ENCODE results near the gene IFNA16. TPM values are rescaled to one million over a fixed set of nuclear protein-coding genes. Genes with fewer than 3 reads are reported as not detected.
"Not testable (repeated sequence)": the region's sequence is repeated elsewhere in the genome, so short reads cannot be mapped to it uniquely, and the experiment has no call there.

The IFNA16 gene
- polyA plus RNA-seq, 4 donors, result not detected

GRCh38 chr9:21210311-21210710 lies 6.8 kb downstream of the IFNA16 start:
- 87 to 94% (median 93%) methylated on average over 7 of the region's 7 CpGs for WGBS, 3 donors
- Histone ChIP-seq H3K27ac (ENCODE audit: low read depth in 1 of 3, low read length in 2 of 3) (no peak overlapping the region), H3K4me1 (ENCODE audit: control insufficient read depth in 3 of 3, insufficient read depth in 2 of 3, low read depth in 1 of 3, low read length in 2 of 3) (no peaks in the 10 kb centered on the region), H3K27me3 (ENCODE audit: control insufficient read depth in 3 of 3, insufficient read depth in 3 of 3, low read length in 3 of 3) (no peaks in the 10 kb centered on the region), H3K4me3 (ENCODE audit: low read depth in 1 of 3, low read length in 3 of 3) (no peak overlapping the region), H3K9me3 (ENCODE audit: control insufficient read depth in 2 of 2, insufficient read depth in 1 of 2, low read depth in 1 of 2, low read length in 1 of 2) (no peaks in the 10 kb centered on the region), H3K36me3 (ENCODE audit: control insufficient read depth in 3 of 3, insufficient read depth in 2 of 3, low read depth in 1 of 3, low read length in 3 of 3) (no peaks in the 10 kb centered on the region)
- FAIRE-seq (no peak), DNase-seq (no peak)

GRCh38 chr9:21207043-21207442 lies 10.1 kb downstream of the IFNA16 start, which contains the start of gene IFNA10:
Gene IFNA10, minus strand, starts transcription at chr9:21207143. Its CDS starts 46 bp downstream, at chr9:21207097.
- not testable (repeated sequence) for H3K4me1 ChIP-seq (ENCODE audit: control insufficient read depth in 3 of 3, insufficient read depth in 2 of 3, low read depth in 1 of 3, low read length in 2 of 3); H3K27me3 ChIP-seq (ENCODE audit: control insufficient read depth in 3 of 3, insufficient read depth in 3 of 3, low read length in 3 of 3); H3K9me3 ChIP-seq (ENCODE audit: control insufficient read depth in 2 of 2, insufficient read depth in 1 of 2, low read depth in 1 of 2, low read length in 1 of 2); DNase-seq; H3K27ac ChIP-seq (ENCODE audit: low read depth in 1 of 3, low read length in 2 of 3); H3K4me3 ChIP-seq (ENCODE audit: low read depth in 1 of 3, low read length in 3 of 3); H3K36me3 ChIP-seq (ENCODE audit: control insufficient read depth in 3 of 3, insufficient read depth in 2 of 3, low read depth in 1 of 3, low read length in 3 of 3)
- 72 to 88% (median 75%) methylated on average over 3 of the region's 3 CpGs for WGBS, 3 donors
- FAIRE-seq, result peak; percentile 95

GRCh38 chr9:21205204-21205603 lies 11.9 kb downstream of the IFNA16 start:
- Histone ChIP-seq H3K27me3 (ENCODE audit: control insufficient read depth in 3 of 3, insufficient read depth in 3 of 3, low read length in 3 of 3) (no peaks in the 10 kb centered on the region), H3K36me3 (ENCODE audit: control insufficient read depth in 3 of 3, insufficient read depth in 2 of 3, low read depth in 1 of 3, low read length in 3 of 3) (no peaks in the 10 kb centered on the region), H3K4me1 (ENCODE audit: control insufficient read depth in 3 of 3, insufficient read depth in 2 of 3, low read depth in 1 of 3, low read length in 2 of 3) (no peaks in the 10 kb centered on the region), H3K27ac (ENCODE audit: low read depth in 1 of 3, low read length in 2 of 3) (no peak overlapping the region), H3K9me3 (ENCODE audit: control insufficient read depth in 2 of 2, insufficient read depth in 1 of 2, low read depth in 1 of 2, low read length in 1 of 2) (no peaks in the 10 kb centered on the region), H3K4me3 (ENCODE audit: low read depth in 1 of 3, low read length in 3 of 3) (no peak overlapping the region)
- DNase-seq, result no peak
- FAIRE-seq, result no peak

GRCh38 chr9:21202105-21202504 lies 15.0 kb downstream of the IFNA16 start, which contains the start of gene IFNA7:
Gene IFNA7, minus strand, starts transcription at chr9:21202205. Its CDS starts 40 bp downstream, at chr9:21202165.
- FAIRE-seq; H3K4me1 ChIP-seq (ENCODE audit: control insufficient read depth in 3 of 3, insufficient read depth in 2 of 3, low read depth in 1 of 3, low read length in 2 of 3); H3K27me3 ChIP-seq (ENCODE audit: control insufficient read depth in 3 of 3, insufficient read depth in 3 of 3, low read length in 3 of 3); H3K36me3 ChIP-seq (ENCODE audit: control insufficient read depth in 3 of 3, insufficient read depth in 2 of 3, low read depth in 1 of 3, low read length in 3 of 3); H3K27ac ChIP-seq (ENCODE audit: low read depth in 1 of 3, low read length in 2 of 3); DNase-seq; H3K9me3 ChIP-seq (ENCODE audit: control insufficient read depth in 2 of 2, insufficient read depth in 1 of 2, low read depth in 1 of 2, low read length in 1 of 2); H3K4me3 ChIP-seq (ENCODE audit: low read depth in 1 of 3, low read length in 3 of 3): not testable (repeated sequence)
- WGBS, 3 donors, result 49 to 67% (median 57%) methylated on average over 4 of the region's 4 CpGs

- peak in 1 of 2 donors; percentile 13 for DNase-seq
- H3K4me1 ChIP-seq (ENCODE audit: control insufficient read depth in 3 of 3, insufficient read depth in 2 of 3, low read depth in 1 of 3, low read length in 2 of 3), result not testable (repeated sequence)
Observed at GRCh38 chr9:21194867-21195776, 22.0 kb downstream of the IFNA16 start.

GRCh38 chr9:21187487-21187886 lies 29.6 kb downstream of the IFNA16 start, which contains the start of gene IFNA4:
Gene IFNA4, minus strand, starts transcription at chr9:21187587. Its CDS starts 56 bp downstream, at chr9:21187531.
- DNase-seq; H3K27me3 ChIP-seq (ENCODE audit: control insufficient read depth in 3 of 3, insufficient read depth in 3 of 3, low read length in 3 of 3); H3K4me1 ChIP-seq (ENCODE audit: control insufficient read depth in 3 of 3, insufficient read depth in 2 of 3, low read depth in 1 of 3, low read length in 2 of 3); H3K36me3 ChIP-seq (ENCODE audit: control insufficient read depth in 3 of 3, insufficient read depth in 2 of 3, low read depth in 1 of 3, low read length in 3 of 3); H3K4me3 ChIP-seq (ENCODE audit: low read depth in 1 of 3, low read length in 3 of 3); H3K27ac ChIP-seq (ENCODE audit: low read depth in 1 of 3, low read length in 2 of 3); H3K9me3 ChIP-seq (ENCODE audit: control insufficient read depth in 2 of 2, insufficient read depth in 1 of 2, low read depth in 1 of 2, low read length in 1 of 2); FAIRE-seq: not testable (repeated sequence)
- 77 to 88% (median 82%) methylated on average over 2 to 3 of the region's 3 CpGs for WGBS, 3 donors

More at GRCh38 chr9:21194867-21195776, 22.0 kb downstream of the IFNA16 start:
- 34 to 46% (median 41%) methylated on average over 6 of the region's 6 CpGs for WGBS, 3 donors
- not testable (repeated sequence) for H3K9me3 ChIP-seq (ENCODE audit: control insufficient read depth in 2 of 2, insufficient read depth in 1 of 2, low read depth in 1 of 2, low read length in 1 of 2); H3K27ac ChIP-seq (ENCODE audit: low read depth in 1 of 3, low read length in 2 of 3); H3K27me3 ChIP-seq (ENCODE audit: control insufficient read depth in 3 of 3, insufficient read depth in 3 of 3, low read length in 3 of 3); FAIRE-seq; H3K36me3 ChIP-seq (ENCODE audit: control insufficient read depth in 3 of 3, insufficient read depth in 2 of 3, low read depth in 1 of 3, low read length in 3 of 3); H3K4me3 ChIP-seq (ENCODE audit: low read depth in 1 of 3, low read length in 3 of 3)

- H3K4me1 ChIP-seq (ENCODE audit: control insufficient read depth in 3 of 3, insufficient read depth in 2 of 3, low read depth in 1 of 3, low read length in 2 of 3); H3K27ac ChIP-seq (ENCODE audit: low read depth in 1 of 3, low read length in 2 of 3); H3K36me3 ChIP-seq (ENCODE audit: control insufficient read depth in 3 of 3, insufficient read depth in 2 of 3, low read depth in 1 of 3, low read length in 3 of 3); H3K27me3 ChIP-seq (ENCODE audit: control insufficient read depth in 3 of 3, insufficient read depth in 3 of 3, low read length in 3 of 3); H3K9me3 ChIP-seq (ENCODE audit: control insufficient read depth in 2 of 2, insufficient read depth in 1 of 2, low read depth in 1 of 2, low read length in 1 of 2); FAIRE-seq; H3K4me3 ChIP-seq (ENCODE audit: low read depth in 1 of 3, low read length in 3 of 3): not testable (repeated sequence)
- 34 to 43% (median 37%) methylated on average over 4 of the region's 4 CpGs for WGBS, 3 donors
- peak; percentile 17 to 26 for DNase-seq
Observed at GRCh38 chr9:21182810-21183736, 34.0 kb downstream of the IFNA16 start.

GRCh38 chr9:21174671-21175070 lies 42.4 kb downstream of the IFNA16 start:
- no peaks in the 10 kb centered on the region for H3K9me3 ChIP-seq (ENCODE audit: control insufficient read depth in 2 of 2, insufficient read depth in 1 of 2, low read depth in 1 of 2, low read length in 1 of 2)
- no peak for FAIRE-seq
- no peak overlapping the region for H3K4me3 ChIP-seq (ENCODE audit: low read depth in 1 of 3, low read length in 3 of 3)
- no peak for DNase-seq
- H3K36me3 ChIP-seq (ENCODE audit: control insufficient read depth in 3 of 3, insufficient read depth in 2 of 3, low read depth in 1 of 3, low read length in 3 of 3), result no peaks in the 10 kb centered on the region
- H3K27me3 ChIP-seq (ENCODE audit: control insufficient read depth in 3 of 3, insufficient read depth in 3 of 3, low read length in 3 of 3), result no peaks in the 10 kb centered on the region
- H3K27ac ChIP-seq (ENCODE audit: low read depth in 1 of 3, low read length in 2 of 3), result no peak overlapping the region
- WGBS, 3 donors, result 83 to 90% (median 86%) methylated on average over 2 of the region's 2 CpGs
- no peaks in the 10 kb centered on the region for H3K4me1 ChIP-seq (ENCODE audit: control insufficient read depth in 3 of 3, insufficient read depth in 2 of 3, low read depth in 1 of 3, low read length in 2 of 3)

Data from small intestine (tissue), 7 donors.